ENCODE data around the gene SRPK2.

- TF ChIP-seq EZH2 (IDR thresholded peaks at IDR 0.05) (no peak), CTCF (IDR thresholded peaks at IDR 0.05) (peak; percentile 21), EZH2phosphoT487 (IDR thresholded peaks at IDR 0.05) (no peak)
These were observed 10.5 kb upstream of the SRPK2 start for GRCh38 chr7:105399043-105399725.

Measured in neural progenitor cell (in vitro differentiated cells).